Endothelial cell of hepatic sinusoid (primary cell): Measurements from ENCODE around the gene LPIN1.
"Not testable (repeated sequence)": the region's sequence is repeated elsewhere in the genome, so short reads cannot be mapped to it uniquely, and the experiment has no call there.

ENCODE experiments used
- in situ Hi-C: cut with HindIII; loops from 2 replicates; pipeline ENCODE4 v1.10.0; 2017; ENCODE audit warnings: low sequenced_read_pairs

The LPIN1 gene

DNA sequence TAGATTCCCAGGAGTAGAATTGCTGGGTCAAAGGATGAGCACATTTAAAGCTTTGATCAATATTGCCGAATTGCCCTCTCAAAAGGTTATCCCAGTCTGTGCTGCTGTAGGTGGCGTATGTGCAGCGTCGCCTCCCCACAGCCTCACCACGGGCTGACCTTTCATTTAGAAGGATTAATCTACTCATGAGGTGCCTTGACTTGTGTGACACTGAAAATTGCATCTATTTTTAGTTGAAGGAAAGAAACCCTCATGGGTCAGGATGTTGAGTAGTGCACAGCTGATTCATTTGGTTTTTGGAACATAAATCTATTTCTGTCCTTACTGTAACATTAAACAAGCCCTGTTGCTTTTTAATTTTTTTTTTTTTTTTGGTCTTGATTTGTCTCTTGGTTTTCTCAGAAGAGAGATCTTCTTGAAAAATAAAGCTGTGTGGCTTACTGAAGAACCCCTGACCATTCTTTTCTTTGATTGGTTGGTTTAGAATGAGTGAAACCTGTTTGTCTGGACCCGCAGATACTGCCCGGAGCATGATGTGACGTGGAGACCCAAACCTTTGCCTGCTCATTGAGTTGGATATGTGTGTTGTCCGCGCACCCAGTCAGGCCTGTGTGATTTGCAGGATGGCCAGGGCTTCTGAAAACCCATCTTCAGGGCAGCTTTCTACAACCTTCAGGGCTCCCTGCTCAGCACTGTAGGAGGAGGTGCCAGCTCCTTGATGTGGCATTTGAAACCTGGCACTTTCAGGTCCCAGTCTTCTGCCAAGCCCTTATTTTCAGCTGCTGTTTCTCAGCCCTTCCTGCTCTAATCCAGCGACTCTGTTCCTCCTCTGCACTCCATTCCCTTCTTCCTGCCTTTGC lies 61.0 kb downstream of the LPIN1 start:
- in situ Hi-C loops: no loop called here

DNA sequence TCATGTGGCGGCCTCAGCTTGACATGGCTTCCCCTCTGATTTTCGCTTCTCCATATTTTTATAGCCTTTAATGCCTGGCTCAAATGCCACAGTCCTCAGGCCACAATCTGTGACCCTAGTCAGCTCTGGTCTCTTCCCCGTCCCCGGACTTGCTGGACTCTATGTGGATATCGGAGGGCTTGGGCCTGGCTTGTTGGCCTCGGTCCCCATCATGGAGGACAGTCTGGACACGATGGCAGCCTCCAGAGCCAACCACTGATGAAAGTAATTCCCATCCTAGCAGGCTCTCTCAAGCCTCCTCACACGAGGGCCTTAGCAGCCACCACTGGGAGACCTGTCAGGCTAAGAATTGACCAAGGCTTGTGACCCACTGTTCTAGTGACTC lies 61.6 kb downstream of the LPIN1 start:
- in situ Hi-C loops: no loop called here

DNA sequence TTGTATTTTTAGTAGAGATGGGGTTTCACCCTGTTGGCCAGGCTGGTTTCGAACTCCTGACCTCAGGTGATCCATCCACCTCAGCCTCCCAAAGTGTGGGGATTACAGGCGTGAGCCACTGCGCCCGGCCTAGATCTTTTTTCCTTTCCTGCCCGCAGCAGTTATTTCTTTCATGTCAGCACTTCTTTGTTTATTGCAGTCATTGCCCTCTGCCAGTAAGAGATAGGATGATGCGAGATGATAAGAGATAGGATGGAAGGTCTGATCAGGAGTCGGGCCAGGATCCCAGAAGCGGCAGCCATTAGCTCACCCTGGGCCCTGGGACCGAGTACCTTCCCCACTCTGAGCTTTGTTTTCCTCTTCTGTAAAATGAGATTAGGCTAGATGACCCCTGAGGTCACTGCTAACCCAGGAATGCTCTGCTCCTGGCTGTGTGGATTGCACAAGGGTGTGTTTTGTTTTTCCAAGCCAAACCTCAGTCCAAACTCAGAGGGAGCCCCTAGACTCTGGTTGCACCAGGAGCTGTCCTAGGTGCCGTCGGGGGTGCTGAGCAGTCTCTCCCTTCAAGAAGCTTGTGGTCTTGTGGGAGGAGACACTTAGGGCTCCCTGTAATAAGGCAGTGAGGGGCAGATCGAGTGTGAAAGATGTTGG lies 63.3 kb downstream of the LPIN1 start:
- in situ Hi-C loops: no loop called here

DNA sequence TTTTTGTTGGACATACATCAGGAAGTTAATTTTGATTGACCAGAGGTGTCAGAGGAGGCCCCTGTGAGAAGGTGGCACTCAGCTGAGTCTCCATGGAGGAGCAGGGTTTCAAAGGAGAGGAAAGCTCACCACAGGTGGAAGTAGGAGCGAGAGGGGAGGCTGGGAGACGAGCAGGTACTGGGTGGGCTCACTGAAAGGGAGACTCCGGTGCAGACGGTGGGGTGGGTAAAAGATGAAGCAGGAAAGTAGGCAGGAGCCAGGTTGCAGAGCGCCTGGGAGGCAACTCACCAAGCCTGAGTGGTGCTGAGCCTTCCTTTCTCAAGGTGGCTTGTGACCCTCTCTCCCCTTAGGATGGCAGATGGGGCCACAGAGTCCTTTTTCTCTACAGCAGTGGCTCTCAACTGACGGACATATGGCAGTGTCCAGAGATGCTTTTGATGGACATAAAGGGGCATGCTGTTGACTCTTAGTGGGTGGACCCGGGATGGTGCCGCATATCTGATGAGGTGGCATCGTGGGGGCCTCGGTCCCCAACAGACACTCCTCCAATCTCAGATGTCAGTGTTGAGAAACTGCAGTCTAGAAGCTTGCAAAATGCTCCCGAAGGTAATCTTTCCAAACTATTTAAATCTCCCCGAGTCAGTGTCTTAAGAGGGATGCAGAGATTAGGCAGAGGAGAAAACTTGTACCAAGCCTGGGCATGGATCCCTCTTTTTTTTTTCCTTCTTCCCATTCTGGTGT lies 64.0 kb downstream of the LPIN1 start:
- in situ Hi-C loops: no loop called here

DNA sequence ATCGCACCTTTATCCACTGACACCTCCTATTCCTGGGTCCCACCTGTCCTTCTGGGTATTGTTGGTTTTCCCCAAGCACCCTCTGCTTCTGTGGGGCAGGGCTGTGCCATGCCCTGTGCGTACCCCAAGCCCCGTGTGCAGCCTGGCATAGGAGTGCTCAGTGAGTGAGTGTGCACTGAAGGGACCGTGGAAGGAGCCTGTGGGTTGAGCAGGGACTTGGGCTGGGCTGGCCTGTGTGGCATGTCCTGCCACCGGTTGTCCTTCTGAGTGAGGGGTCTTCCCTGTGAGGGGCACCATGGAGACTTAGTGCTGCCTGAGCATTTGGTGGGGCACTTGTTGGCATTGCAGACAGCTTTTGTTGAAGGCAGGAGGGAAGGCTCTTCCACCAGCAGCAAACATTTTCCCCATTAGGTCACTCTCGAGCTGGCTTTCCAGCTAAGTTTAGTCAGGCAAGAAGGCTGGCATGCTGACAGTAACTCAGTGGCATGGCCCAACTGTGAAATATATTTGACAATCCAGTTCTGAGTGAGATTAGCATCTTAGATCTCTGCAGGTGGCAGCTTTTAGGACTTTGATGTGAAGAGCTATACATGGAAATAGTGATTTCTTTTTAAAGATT lies 64.7 kb downstream of the LPIN1 start:
- in situ Hi-C loops: no loop called here

DNA sequence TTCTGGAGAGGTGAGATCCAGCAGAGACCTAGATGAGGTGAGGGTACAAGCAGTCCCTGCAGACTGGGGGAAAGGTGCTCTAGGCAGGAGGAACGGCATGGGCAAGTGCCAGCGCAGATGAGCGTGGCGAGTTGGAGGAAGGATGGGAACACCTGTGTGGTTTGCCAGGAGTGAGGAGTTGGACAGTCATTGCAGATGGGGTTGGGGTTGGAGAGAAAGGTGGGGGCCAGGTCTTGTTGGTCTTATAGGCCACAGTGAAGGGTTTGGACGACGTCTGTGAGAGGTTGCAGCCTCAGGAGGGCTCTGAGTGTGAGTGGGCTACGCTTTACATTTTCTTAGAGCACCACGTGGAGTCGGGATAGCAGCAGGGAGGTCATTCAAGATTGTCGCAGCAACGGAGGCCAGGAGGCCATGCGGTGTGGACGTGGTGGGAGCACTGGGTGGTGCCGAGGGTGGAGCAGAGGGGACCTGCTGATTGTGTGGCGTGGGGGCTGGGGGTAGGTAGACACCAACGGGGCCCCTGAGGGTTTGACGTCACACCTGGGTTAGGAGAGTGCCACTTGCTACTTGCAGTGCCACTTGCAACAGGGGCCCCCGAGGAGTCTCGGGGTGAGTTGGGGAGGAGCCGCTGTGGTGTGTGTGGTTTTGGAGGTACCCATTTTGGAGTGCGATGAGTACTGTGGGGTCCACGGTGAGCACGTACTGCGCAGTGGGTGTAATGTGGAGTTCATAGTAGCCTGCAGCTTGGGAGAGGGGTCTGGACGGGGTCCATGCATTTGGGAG lies 66.2 kb downstream of the LPIN1 start:
- in situ Hi-C loops: no loop called here

DNA sequence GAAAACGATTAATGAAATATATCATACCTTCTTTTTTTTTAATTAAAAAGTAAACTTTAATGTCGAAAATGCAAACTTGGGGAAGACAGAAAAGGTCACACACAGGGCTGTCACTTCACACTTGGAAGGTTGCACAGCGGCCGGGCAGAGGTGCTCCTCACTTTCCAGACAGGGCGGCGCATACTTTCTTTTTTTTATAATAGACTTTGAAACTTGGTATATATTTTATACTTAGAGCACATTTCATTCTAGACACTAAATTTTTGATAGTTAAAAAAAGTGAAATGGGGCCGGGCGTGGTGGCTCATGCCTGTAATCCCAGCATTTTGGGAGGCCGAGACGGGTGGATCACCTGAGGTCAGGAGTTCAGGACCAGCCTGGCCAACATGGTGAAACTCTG lies 66.9 kb downstream of the LPIN1 start:
- in situ Hi-C loops: not testable (repeated sequence)

DNA sequence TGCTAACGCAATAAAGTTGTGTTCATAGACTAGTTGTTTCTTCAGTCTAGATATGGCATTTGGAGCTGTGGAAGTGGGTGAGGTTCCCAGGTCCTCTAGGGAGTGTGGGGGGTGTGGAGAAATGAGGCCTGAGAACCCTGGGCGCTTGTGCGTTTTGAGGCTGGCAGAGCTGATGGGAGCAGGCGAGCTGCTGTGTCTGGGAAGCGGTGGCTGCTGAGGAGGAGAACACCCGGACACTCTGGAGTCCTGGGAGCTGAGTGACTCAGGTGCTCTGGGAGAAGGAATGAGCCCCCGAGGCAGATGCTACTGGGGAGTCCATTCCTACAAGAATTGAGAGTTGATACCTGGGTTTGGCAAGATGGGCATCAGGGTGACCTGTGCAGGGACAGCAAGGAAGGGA lies 67.5 kb downstream of the LPIN1 start:
- in situ Hi-C loops: no loop called here

DNA sequence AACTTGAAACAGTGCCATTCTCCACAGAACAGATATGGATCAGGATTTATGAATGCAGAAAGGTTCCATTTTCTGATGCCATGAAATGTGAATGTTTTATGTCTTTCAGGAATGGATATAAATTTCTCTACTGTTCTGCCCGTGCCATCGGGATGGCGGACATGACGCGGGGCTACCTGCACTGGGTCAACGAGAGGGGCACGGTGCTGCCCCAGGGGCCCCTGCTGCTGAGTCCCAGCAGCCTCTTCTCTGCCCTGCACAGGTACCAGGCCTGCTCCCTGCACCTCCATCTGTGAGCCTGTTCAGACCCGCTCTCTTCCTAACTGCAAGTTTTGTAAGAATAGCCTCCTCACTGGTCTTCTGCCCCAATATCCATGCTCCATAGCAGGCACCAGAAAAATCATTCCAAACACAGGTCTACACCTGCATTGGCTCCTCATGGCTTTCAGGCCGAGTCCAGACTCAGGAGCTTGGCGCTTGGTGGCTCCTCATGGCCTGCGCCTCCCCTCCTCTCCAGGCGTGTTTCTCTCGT lies 68.6 kb downstream of the LPIN1 start:
- in situ Hi-C loops: no loop called here

DNA sequence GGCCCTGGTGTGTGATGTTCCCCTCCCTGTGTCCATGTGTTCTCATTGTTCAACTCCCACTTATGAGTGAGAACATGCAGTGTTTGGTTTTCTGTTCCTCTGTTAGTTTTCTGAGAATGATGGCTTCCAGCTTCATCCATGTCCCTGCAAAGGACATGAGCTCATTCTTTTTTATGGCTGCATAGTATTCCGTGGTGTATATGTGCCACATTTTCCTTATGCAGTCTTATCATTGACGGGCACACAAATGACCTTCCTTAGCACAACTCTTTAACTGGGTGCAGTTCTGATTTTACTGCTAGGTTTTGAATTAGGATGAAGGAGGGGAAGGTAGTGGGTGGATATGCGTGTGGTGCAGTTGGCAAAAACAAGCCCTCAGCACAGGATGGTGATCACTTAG lies 70.5 kb downstream of the LPIN1 start:
- in situ Hi-C loops: not testable (repeated sequence)

DNA sequence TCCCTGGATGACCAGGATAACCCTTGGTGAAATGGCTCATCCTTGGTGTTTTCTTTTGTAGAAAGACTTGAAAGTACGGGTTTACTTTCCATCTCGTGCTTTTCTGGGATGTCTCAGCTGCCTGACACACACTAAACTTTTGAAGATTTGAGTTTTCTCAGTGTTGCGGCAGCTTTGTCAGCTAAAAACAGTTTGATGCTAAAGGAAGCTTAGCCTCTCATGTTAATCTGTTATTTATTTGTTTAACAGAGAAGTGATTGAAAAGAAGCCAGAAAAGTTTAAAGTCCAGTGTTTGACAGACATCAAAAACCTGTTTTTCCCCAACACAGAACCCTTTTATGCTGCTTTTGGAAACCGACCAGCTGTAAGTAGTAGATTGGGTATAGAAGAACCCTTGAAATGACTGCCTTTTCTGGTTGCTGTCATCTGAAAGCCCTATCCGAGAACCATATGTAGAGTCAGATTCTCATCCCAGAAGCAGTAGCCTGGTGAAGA lies 72.8 kb downstream of the LPIN1 start:
- in situ Hi-C loops: no loop called here

DNA sequence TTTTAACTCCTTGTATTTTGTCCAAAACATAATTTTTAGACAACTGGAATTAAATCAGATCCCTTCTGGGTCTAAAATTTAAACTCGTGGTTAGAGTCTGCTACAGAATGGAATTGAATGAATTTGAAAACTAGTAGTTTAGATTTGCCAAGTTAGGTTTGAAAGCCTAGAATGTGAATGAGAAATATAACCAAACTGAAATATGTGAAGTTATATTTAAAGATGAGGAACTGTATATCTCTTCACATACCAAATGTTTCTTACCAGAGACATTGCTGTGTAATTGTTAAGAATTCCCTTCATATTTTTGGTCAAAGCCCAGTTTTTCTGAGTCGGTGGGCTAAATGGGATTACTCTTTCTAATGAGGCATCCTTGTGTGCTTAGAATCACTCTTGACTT lies 74.2 kb downstream of the LPIN1 start:
- in situ Hi-C loops: no loop called here

DNA sequence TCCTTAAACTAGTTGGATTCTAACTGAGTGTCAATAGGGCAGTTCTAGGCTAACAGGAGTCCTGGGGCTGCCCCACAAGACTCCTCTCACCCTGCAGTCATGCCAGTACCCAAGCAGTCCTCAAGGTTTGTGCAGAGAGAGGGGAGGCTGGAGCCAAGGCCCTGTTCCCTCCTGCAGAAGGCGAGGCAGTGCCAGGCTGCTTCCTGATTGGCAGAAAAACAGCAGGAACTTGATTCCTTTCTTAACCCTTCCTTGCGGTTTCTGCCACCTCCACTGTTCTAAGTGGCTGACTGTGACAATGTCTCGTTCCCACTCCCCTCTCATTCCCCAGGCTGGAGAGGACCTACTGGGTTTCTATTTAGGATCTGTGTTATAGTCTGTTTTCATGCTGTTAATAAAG lies 75.3 kb downstream of the LPIN1 start:
- in situ Hi-C loops: no loop called here

DNA sequence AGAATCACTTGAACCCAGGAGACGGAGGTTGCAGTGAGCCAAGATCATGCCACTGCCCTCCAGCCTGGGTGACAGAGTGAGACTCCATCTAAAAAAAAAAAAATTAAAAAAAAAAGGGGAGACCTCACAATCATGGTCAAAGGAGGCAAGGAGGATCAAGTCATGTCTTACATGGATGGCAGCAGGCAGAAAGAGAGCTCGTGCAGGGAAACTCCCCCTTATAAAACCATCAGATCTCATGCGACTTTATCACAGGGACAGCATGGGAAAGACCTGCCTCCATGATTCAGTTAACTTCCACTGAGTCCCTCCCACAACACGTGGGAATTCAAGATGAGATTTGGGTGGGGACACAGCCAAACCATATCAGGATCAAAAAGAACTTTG lies 75.9 kb downstream of the LPIN1 start:
- in situ Hi-C loops: not testable (repeated sequence)

DNA sequence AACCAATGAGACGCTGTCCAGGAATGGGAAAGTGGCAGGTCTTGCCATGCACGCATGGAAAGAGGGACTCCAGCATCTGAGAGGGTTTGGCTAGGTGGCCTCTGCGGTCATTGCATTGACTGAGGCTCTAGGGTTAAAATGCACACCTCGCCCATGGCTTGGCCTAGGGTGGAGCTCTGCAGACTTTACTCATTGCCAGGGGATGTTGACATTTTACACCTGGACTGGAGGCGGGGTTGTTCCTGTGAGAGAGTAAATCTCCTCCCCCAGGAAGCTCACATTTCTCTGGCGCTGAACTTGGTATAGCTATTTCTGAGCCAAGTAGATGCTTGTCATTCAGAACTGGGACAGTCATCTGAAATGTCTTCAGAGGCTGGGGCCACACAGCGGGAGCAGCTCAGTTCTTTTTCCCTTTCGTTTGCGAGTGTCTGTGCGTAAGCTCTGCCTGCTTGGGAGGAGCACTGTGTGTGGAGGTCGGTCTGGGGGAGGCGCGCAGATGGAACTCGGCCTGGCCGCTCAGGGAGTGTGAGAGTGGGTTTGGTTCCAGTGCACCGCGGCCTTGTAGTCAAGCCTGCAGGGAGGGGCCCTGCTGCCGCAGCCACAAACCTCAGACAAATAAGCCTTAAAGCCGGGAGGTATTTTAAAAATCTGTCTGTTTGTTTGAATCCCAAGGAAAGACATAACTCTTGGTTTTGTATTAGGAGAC lies 76.5 kb downstream of the LPIN1 start:
- in situ Hi-C loops: no loop called here

DNA sequence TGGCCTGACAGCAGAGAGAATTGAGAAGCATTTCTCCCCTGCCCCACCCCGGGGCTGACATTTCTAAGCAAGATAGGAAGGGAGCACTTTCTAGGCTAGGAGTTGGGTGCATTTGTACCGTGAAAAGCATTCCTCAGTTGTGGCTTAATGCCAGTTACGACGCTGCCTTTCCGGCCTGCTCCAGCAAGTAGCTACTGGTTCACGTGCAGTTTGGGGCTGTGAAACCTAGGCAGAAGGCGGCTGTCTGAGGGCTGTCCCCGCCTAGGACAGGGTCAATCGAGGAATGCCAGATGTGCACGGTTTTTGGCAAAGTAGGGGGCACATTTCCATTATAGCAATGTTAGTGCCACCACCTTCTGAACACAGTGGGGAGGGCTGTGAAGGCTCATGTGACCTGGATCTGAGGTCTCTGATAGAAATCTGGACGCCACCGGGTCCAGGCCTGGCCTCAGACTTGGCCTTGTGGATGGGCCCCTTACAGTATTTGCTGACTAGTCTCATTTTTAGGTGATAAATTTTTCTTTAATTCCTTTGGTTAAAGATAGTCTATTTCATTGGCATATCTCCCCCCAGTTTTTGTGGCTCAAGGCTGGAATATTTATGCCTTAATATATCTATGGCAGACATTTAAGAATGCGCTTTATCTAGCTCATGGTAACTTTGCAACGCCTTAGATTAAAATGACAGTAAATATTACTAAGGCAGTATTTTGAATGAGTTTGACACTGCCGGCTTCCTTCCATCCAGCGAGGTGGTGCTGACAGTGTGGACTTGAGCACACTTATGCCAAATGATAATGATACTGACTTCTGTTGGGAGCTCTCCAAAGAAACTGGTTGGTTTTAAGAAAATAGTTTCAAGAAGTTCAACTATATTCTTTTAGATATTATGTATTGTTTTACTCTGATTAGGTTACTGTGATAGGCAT lies 78.7 kb downstream of the LPIN1 start:
- in situ Hi-C loops: no loop called here

DNA sequence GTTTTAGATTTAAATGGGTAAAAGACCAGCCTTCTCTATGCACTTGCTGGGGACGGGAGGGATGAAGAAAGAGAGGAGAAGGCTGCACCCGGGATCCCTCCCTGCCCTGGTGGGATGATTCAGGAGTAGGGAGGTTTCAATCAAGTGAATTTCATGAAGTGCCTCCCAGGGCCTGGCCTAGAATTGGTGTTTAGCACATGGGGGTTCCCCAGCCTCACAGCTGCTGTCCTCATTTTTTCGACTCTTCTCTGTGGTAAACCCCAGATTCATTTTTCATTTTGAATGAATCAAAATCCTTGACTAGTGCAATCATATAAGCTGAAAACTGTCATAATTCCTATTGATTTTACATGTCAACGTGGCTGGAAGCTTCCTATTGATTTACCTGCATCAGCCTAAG lies 81.1 kb downstream of the LPIN1 start:
- in situ Hi-C loops: no loop called here

DNA sequence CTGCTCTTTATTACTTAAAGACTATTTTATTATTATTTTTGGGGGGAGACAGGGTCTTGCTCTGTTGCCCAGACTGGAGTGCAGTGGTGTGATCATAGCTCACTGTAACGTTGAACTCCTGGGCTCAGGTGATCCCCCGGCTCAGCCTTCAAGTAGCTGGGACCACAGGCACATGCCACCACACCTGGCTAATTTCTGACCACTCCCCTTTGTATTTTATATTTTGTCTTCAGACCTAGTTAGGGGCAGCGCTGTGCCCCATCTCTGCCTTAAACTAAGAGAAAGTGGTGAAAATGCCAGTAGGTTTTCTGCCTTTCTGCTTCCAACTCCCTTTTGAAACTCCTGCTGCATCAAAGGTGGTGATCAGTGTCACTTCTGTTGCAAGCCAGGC lies 82.5 kb downstream of the LPIN1 start:
- in situ Hi-C loops: no loop called here
